GM19455 (cell line): Measurements from ENCODE around the gene NYAP1.
A peak's percentile ranks its signal among the peaks of the same experiment; 100 is the strongest.
"Not testable (repeated sequence)": the region's sequence is repeated elsewhere in the genome, so short reads cannot be mapped to it uniquely, and the experiment has no call there.

ENCODE experiments used
- ATAC-seq: cut with Tn5 transposase; IDR thresholded peaks from one replicate; pipeline ENCODE4 v1.9.1; 2021; ENCODE audit not compliant: unreplicated experiment

Gene NYAP1

GRCh38 chr7:100483722-100484672 is at the start of gene NYAP1:
NYAP1 (plus strand) TSS chr7:100483927; CDS start chr7:100485312, 1,385 bp downstream.
- ATAC-seq: peak; percentile 9

GRCh38 chr7:100434297-100435144 is 49.2 kb upstream of the NYAP1 start:
- no peak for ATAC-seq

DNA sequence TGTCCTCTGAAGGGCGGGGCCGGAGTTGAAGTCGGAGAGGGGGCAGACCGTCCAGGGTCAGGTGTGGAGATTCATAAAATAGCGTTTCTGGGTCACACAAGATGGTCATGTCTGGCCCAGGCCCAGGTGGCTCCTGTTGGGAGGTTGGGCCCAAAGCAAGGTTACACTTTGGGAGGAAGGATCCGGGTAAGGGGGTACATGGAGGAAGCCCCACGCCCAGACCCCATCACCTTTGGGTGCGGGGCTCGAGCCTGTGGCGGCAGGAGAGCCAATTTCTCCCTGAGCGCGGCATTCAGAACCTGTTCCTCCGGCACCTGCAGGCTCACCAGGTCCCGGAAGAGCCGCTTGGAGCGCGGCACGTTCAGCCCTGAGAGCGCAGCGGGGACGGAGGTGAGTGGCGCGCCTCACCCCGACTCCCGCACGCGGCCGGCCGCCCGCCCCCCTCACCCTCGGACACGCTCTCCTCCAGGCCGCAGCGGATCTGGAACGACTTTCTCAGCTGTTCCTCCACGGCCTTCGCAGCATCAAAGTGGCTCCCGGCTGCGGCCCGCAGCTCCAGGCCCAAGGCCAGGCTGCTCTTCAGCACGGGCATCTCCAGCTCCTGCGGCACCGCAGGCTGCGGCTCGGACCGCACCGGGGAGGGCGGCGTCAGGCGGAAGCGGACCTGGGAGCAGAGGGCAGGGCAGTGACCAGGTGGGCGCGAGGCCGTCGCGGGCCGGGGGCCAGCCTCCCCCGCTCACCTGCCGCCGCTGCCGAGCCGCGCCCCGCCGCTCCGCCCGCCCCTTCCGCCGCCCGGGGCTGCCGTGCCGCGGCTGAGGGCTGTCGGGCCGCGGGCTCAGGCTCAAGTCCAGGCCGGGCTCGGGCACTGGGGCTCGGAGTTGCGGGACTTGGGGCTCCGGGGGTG is 48.1 kb upstream of the NYAP1 start:
- peak; percentile 35 for ATAC-seq

GRCh38 chr7:100437150-100438100 is 46.3 kb upstream of the NYAP1 start:
- ATAC-seq: no peak

GRCh38 chr7:100438172-100438571 is 45.6 kb upstream of the NYAP1 start:
- ATAC-seq: no peak

DNA sequence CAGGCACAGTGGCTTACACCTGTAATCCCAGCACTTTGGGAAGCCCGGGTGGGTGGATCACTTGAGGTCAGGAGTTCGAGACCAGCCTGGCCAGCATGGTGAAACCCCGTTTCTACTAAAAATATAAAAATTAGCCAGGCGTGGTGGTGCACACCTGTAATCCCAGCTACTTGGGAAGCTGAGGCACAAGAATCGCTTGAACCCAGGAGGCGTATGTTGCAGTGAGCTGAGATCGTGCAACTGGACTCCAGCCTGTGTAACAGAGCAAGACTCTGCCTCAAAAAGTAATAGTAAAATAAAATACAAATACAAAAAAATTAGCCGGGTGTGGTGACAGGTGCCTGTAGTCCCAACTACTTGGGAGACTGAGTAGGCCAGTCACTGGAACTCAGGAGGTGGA is 45.0 kb upstream of the NYAP1 start:
- ATAC-seq: not testable (repeated sequence)

DNA sequence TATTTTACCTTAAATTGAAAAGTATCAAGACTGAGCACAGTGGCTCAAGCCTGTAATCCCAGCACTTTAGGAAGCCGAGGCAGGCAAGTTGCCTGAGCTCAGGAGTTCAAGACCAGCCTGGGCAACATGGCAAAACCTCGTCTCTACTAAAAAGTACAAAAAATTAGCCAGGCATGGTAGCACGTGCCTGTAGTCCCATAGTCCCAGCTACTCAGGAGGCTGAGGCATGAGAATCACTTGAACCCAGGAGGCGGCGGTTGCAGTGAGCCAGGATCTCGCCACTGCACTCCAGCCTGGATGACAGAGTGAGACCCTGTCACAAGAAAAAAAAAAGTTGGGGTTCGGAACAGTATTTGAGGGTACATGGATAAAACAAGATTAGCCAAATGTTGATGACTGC is 44.5 kb upstream of the NYAP1 start:
- ATAC-seq: not testable (repeated sequence)

DNA sequence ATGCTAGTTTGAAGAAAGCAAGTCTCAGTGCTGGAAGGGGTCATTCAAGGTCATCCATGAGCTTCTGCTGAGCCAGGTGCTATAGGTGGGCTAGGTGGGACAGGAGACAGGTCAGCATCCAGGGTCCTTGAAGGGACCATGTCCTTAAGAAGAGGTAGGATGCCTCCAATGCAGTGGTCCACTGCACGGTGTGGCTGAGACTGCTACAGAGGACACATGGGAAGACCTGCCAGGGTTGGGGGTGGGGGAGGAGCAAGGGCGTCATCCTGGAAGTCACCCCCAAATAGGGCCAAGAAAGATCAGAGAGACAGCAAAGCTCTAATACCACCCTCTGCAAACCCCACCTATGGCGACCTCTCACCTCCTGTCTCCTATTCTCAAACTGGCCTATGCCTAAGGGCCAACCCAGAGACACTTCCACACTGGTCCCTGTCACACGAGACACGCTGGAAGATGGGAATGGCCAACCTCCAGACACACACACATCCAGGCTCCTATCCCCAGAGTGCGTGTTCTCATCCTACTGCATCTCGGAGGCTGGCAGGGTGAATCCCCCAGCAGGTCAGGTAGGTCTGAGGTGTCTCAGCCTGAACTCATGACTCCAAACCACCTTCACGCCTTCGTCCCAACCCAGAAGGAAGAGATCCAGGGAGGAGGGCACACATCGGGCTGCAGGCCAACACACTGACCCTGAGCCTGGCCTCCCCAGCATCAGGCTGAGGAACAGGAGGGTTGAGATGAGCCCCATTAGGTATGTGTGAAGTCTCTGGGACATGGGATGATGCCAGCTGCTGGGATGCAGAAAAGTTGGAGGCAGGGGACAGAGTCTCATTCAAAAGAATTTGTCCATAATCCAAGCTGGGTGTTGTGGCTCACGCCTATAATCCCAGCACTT is 41.8 kb upstream of the NYAP1 start:
- ATAC-seq: no peak

DNA sequence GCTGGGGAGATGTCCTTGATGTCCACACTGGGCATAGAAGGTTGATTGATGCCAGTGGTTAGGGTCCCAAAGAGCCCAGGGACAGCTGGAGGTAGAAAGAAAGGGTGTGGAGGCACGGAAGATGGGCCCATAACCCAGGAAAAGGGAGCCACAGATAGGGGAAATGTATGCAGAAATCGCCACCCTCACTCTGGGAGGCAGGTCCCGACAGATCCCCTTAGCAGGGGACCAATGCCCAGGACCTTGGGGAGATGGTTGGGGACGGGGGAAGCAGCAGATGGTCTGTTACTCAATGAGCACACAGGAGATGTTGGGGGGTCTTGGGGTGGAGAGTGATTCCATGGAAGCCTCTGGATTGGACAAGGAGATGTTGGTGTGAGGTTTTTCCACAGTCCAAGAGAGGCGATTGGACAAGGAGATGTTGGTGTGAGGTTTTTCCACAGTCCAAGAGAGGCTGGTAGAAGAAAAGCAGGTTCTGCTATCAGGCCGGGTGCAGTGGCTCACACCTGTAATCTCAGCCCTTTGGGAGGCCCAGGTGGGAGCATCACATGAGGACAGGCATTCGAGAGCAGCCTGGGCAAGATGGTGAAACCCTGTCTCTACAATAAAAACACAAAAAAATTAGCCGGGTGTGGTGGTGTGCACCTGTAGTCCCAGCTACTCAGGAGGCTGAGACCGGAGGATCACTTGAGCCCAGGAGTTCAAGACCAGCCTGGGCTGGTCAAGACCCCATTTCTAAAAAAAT is 40.5 kb upstream of the NYAP1 start:
- ATAC-seq: no peak

DNA sequence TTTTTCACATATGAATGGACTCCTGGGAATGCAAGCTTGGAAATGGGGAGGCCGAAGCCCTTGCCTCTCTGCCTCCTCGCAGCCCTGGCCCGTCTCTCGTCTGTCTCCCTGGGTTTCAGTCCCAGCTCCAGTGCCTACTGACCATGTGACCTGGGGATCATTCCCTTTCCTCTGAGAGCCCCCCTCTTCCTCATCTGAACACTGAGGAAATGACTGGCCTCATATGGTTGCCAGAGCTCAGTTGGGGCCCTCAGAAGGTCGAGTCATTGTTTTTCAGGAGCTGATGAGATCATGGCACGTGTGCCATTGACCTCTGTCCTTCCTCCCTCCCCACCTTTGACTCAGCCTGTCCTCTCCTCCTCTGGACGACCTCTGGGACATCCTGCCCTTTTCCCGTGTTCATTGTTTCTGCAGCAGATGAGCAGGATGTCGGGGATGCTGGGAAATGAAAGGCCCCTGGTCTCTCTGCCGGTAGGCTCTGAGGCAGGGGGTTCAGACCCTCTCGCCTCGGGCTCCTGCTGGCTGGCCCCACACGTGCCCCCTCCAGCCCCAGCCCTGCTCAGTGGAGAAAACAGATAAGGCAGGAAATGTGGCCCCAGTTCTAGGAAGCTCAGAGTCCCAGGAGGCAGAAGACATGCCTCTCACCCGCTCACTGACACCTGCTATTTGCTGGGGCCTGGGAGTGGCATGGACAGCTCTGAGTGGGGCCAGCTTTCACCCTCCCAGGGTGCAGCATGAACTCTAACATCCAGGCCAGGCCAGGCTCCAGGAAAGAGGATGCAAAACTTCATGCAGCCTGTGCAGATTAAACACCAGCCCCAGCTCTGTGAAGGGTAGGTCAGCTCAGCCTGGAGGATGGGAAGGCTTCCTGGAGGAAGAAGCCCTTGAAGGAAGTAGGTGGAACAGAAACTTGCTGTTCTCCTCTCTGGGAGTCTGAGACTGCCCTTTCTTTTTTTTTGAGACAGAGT is 39.1 kb upstream of the NYAP1 start:
- no peak for ATAC-seq

GRCh38 chr7:100446040-100446439 is 37.7 kb upstream of the NYAP1 start:
- ATAC-seq: no peak

DNA sequence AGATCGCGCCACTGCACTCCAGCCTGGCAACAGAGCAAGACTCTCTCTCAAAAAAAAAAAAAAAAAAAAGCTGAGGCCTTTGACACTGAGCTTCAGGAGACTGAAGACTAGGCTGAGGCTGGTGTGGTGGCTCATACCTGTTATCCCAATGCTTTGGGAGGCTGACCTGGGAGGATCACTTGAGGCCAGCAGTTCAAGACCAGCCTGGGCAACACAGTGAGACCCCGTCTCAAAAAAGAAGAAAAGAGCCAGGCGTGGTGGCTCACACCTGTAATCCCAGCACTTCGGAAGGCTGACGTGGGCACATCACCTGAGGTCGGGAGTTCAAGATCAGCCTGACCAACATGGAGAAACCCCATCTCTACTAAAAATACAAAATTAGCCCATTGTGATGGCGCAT is 36.4 kb upstream of the NYAP1 start:
- not testable (repeated sequence) for ATAC-seq

DNA sequence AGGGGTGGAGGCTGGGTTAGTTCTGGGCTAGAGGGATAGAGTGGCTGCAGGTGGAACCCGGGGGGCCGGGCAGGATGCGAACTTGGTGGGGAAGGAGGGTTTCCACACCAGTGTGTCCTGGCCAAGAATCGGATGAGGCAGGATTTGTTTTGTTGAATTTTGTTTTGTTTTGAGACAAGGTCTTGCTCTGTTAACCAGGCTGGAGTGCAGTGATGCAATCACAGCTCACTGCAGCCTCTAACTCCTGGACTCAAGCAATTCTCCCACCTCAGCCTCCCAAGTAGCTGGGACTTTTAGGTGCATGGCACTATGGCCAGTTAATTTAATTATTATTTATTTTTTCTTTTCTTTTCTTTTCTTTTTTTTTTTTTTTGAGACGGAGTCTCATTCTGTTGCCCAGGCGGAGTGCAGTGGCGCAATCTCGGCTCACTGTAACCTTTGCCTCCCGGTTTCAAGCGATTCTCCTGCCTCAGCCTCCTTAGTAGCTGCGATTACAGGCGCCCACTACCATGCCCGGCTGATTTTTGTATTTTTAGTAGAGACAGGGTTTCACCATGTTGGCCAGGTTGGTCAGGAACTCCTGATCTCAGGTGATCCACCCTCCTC is 34.4 kb upstream of the NYAP1 start:
- no peak for ATAC-seq

GRCh38 chr7:100452513-100452912 is 31.2 kb upstream of the NYAP1 start:
- ATAC-seq: no peak

GRCh38 chr7:100453854-100454253 is 29.9 kb upstream of the NYAP1 start:
- not testable (repeated sequence) for ATAC-seq

GRCh38 chr7:100455206-100455605 is 28.5 kb upstream of the NYAP1 start:
- ATAC-seq: no peak
